GM23338 (cell line): ENCODE measurements around the gene CPSF4. TPM values are rescaled to one million over a fixed set of nuclear protein-coding genes. Genes with fewer than 3 reads are reported as not detected.
A peak's percentile ranks its signal among the peaks of the same experiment; 100 is the strongest.

ENCODE experiments used
- ATAC-seq: fragments of 200-7000 bp; cut with Tn5 transposase; 3 replicates; pipeline ENCODE4 v1.9.1; 2020
- DNase-seq: peaks from one replicate; pipeline ENCODE4 v3.0.0-alpha.2; 2015; ENCODE audit warnings: low spot score
- H2AFZ ChIP-seq: fragments of 200-600 bp; sonication (generic); 2 replicates; pipeline ENCODE4 v1.8.0; 2016; ENCODE audit warnings: antibody characterized with exemption, mild to moderate bottlenecking, moderate library complexity
- H3F3A ChIP-seq: fragments of 200-600 bp; sonication (generic); replicated peaks from 2 replicates; pipeline ENCODE4 v1.8.0; 2017; ENCODE audit warnings: antibody characterized with exemption, mixed run types, low read depth
- H3K27ac ChIP-seq: fragments of 200-600 bp; sonication (generic); 2 replicates; pipeline ENCODE4 v1.6.1; 2016; ENCODE audit warnings: low read depth
- H3K27me3 ChIP-seq: fragments of 200-600 bp; sonication (generic); 2 replicates; pipeline ENCODE4 v1.8.0; 2016; ENCODE audit warnings: mild to moderate bottlenecking, mixed run types, moderate library complexity; ENCODE audit not compliant: insufficient read depth
- H3K36me3 ChIP-seq: fragments of 200-600 bp; sonication (generic); 2 replicates; pipeline ENCODE4 v1.8.0; 2016; ENCODE audit warnings: mild to moderate bottlenecking; ENCODE audit not compliant: insufficient read depth
- H3K4me1 ChIP-seq: fragments of 200-600 bp; sonication (generic); 2 replicates; pipeline ENCODE4 v1.8.0; 2016; ENCODE audit warnings: mild to moderate bottlenecking, moderate library complexity; ENCODE audit not compliant: insufficient read depth
- H3K4me2 ChIP-seq: fragments of 200-600 bp; sonication (generic); 2 replicates; pipeline ENCODE4 v1.7.1; 2017; ENCODE audit warnings: mixed run types
- H3K4me3 ChIP-seq: fragments of 200-600 bp; sonication (generic); 2 replicates; pipeline ENCODE4 v1.6.1; 2016; ENCODE audit warnings: mixed run types
- H3K79me2 ChIP-seq: fragments of 200-600 bp; sonication (generic); replicated peaks from 2 replicates; pipeline ENCODE4 v1.8.0; 2017; ENCODE audit warnings: mild to moderate bottlenecking; ENCODE audit not compliant: insufficient read depth
- H3K9me2 ChIP-seq: fragments of 200-600 bp; sonication (generic); 2 replicates; pipeline ENCODE4 v1.8.0; 2017; ENCODE audit not compliant: insufficient read depth
- H4K20me1 ChIP-seq: fragments of 200-600 bp; sonication (generic); replicated peaks from 2 replicates; pipeline ENCODE4 v1.8.0; 2017; ENCODE audit warnings: mild to moderate bottlenecking; ENCODE audit not compliant: insufficient read depth
- H3K27ac Mint-ChIP-seq: 2 replicates; pipeline ENCODE4 v1.8.0; 2020; ENCODE audit warnings: inconsistent platforms, mild to moderate bottlenecking, moderate library complexity, mixed read lengths
- H3K27me3 Mint-ChIP-seq: 3 replicates; pipeline ENCODE4 v1.8.0; 2022; ENCODE audit warnings: low read depth, mild to moderate bottlenecking, moderate library complexity, mixed read lengths, inconsistent platforms; ENCODE audit not compliant: insufficient read depth, poor library complexity
- H3K36me3 Mint-ChIP-seq: 3 replicates; pipeline ENCODE4 v1.8.0; 2021; ENCODE audit warnings: low read depth, mild to moderate bottlenecking, inconsistent platforms, moderate library complexity, mixed read lengths
- H3K4me1 Mint-ChIP-seq: 3 replicates; pipeline ENCODE4 v1.8.0; 2020; ENCODE audit warnings: mild to moderate bottlenecking, inconsistent platforms, mixed read lengths
- H3K4me3 Mint-ChIP-seq: 3 replicates; pipeline ENCODE4 v1.8.0; 2021; ENCODE audit warnings: moderate library complexity, mild to moderate bottlenecking, inconsistent platforms, mixed read lengths
- H3K9me3 Mint-ChIP-seq: 3 replicates; pipeline ENCODE4 v1.8.0; 2020; ENCODE audit warnings: moderate library complexity, mild to moderate bottlenecking, inconsistent platforms, mixed read lengths
- CREB1 ChIP-seq: fragments of 250-450 bp; sonication (Bioruptor Pico); IDR thresholded peaks from 2 replicates; pipeline ENCODE4 v1.5.0; 2020; ENCODE audit warnings: low read depth, mild to moderate bottlenecking, moderate library complexity
- CTCF ChIP-seq, 2 experiments: fragments of 200-600 bp in 1 of 2; sonication (generic) in 1 of 2; conservative IDR thresholded peaks; 2 replicates each; pipeline versions ENCODE4 v1.5.1 to v1.6.1; 2016 to 2017; ENCODE audit warnings: antibody characterized with exemption in 2 of 2, low read depth in 2 of 2, mild to moderate bottlenecking in 2 of 2, moderate library complexity in 1 of 2
- EZH2phosphoT487 ChIP-seq: fragments of 200-600 bp; sonication (generic); IDR thresholded peaks from one replicate; pipeline ENCODE4 v1.8.1; 2018; ENCODE audit warnings: antibody characterized with exemption; ENCODE audit not compliant: unreplicated experiment
- JUNB ChIP-seq: IDR thresholded peaks from one replicate; pipeline ENCODE4 v1.6.1; 2016; ENCODE audit warnings: antibody characterized with exemption; ENCODE audit not compliant: unreplicated experiment
- NANOG ChIP-seq: IDR thresholded peaks from 2 replicates; pipeline ENCODE4 v1.6.1; 2016; ENCODE audit warnings: antibody characterized with exemption, borderline replicate concordance
- POLR2AphosphoS5 ChIP-seq: IDR thresholded peaks from 2 replicates; pipeline ENCODE4 v1.6.1; 2016; ENCODE audit warnings: antibody characterized with exemption, low read depth
- ZNF114 ChIP-seq: fragments of 250-450 bp; sonication (Bioruptor Pico); IDR thresholded peaks from 2 replicates; pipeline ENCODE4 v1.5.0; 2020; ENCODE audit warnings: mild to moderate bottlenecking, moderate library complexity
- ZNF331 ChIP-seq: fragments of 250-450 bp; sonication (Bioruptor Pico); IDR thresholded peaks from 2 replicates; pipeline ENCODE4 v1.5.0; 2020; ENCODE audit warnings: low read depth, mild to moderate bottlenecking, moderate library complexity
- ZNF462 ChIP-seq: fragments of 250-450 bp; sonication (Bioruptor Pico); IDR thresholded peaks from 2 replicates; pipeline ENCODE4 v1.5.0; 2020; ENCODE audit warnings: mild to moderate bottlenecking, moderate library complexity
- polyA plus RNA-seq: library from polyadenylated mRNA; unstranded; fragments of >200 nt; fragmentation: Nextera tagmentation; extraction: Ambion mirVana; gene quantifications from 2 replicates; pipeline ENCODE4 v1.2.1, GENCODE V29; 2016
- total RNA-seq: library from RNA; depleted of rRNA; stranded (reverse); fragments of >200 nt; shearing (Covaris generic); gene quantifications from 2 replicates; pipeline ENCODE4 v1.2.3, GENCODE V29; 2014
- TF ChIP-seq, protein P1 (sequence below): IDR thresholded peaks from 2 replicates; pipeline ENCODE4 v1.6.1; 2016; ENCODE audit warnings: antibody characterized with exemption

The CPSF4 gene
- total and polyA plus RNA-seq, 2 experiments from 2014 or later: 34.3 to 93.2 TPM

- peak within 1 kb of the TSS; percentile 88 for H3K27ac ChIP-seq
- H3K36me3 ChIP-seq: peaks cover 30% of the 10 kb centered on the region
- H3K9me3 Mint-ChIP-seq: no peaks in the 10 kb centered on the region
- H3K27ac Mint-ChIP-seq: peak within 1 kb of the TSS; percentile 100
- no peaks in the 10 kb centered on the region for H3K27me3 ChIP-seq
- no peak for TF ChIP-seq EZH2phosphoT487
- TF ChIP-seq JUNB: no peak
- no peak for TF ChIP-seq ZNF462 (CRISPR knock-in tag)
- TF ChIP-seq CTCF (conservative IDR thresholded peaks at IDR 0.05; ENCODE audit: low read depth in 2 of 2): 0 out of 4 replicates have a peak, but pooled peaks of 1 of the 2 experiments have one; percentile 0
- no peak for TF ChIP-seq ZNF331
- peak; percentile 82 for TF ChIP-seq POLR2AphosphoS5
- no peak for TF ChIP-seq ZNF114 (CRISPR knock-in tag)
- peak; percentile 85 for TF ChIP-seq CREB1 (CRISPR knock-in tag)
- TF ChIP-seq, protein P1, sequence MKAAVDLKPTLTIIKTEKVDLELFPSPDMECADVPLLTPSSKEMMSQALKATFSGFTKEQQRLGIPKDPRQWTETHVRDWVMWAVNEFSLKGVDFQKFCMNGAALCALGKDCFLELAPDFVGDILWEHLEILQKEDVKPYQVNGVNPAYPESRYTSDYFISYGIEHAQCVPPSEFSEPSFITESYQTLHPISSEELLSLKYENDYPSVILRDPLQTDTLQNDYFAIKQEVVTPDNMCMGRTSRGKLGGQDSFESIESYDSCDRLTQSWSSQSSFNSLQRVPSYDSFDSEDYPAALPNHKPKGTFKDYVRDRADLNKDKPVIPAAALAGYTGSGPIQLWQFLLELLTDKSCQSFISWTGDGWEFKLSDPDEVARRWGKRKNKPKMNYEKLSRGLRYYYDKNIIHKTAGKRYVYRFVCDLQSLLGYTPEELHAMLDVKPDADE: peak; percentile 88
- TF ChIP-seq NANOG: no peak
- peak within 1 kb of the TSS; percentile 90 for H3K4me2 ChIP-seq
- no peaks in the 10 kb centered on the region for H3K9me2 ChIP-seq
- peak; percentile 92 for ATAC-seq
- peaks cover 62% of the 10 kb centered on the region for H3K36me3 Mint-ChIP-seq
- H3F3A ChIP-seq: peaks cover 33% of the 10 kb centered on the region
- peaks cover 21% of the 10 kb centered on the region for H3K4me1 ChIP-seq
- H3K79me2 ChIP-seq: peaks cover 70% of the 10 kb centered on the region
- peak within 1 kb of the TSS; percentile 88 for H3K4me3 ChIP-seq
- H2AFZ ChIP-seq: no peak within 1 kb of the TSS
- peaks cover 6% of the 10 kb centered on the region for H3K27me3 Mint-ChIP-seq
- H4K20me1 ChIP-seq: peaks cover 56% of the 10 kb centered on the region
- peaks cover 21% of the 10 kb centered on the region for H3K4me1 Mint-ChIP-seq
- peak within 1 kb of the TSS; percentile 95 for H3K4me3 Mint-ChIP-seq
- DNase-seq: peak; percentile 96
These were observed 30.2 kb upstream of the CPSF4 start, which contains the start of the genes BUD31 and PDAP1 for GRCh38 chr7:99408379-99409191. BUD31 (plus strand) TSS chr7:99408969; CDS start chr7:99411093, 2,124 bp downstream. PDAP1 (minus strand) TSS chr7:99408597; CDS start chr7:99408548, 49 bp downstream.
